NCI-H2196 (cell line): ENCODE results near the gene KIR2DL4.
"Not testable (repeated sequence)": the region's sequence is repeated elsewhere in the genome, so short reads cannot be mapped to it uniquely, and the experiment has no call there.

Experiments
- DNase-seq: peaks from one replicate; lab custom pipeline; 2025; ENCODE audit not compliant: unreplicated experiment; lab: John Stamatoyannopoulos, UW

Gene KIR2DL4

GRCh38 chr19:54804101-54804500, 691 bp downstream of the KIR2DL4 start:
- no peak for DNase-seq

- no peak for DNase-seq
Observed at GRCh38 chr19:54804571-54804970, 1.2 kb downstream of the KIR2DL4 start.

GRCh38 chr19:54805665-54806515, 2.5 kb downstream of the KIR2DL4 start:
- DNase-seq: no peak

- DNase-seq: no peak
Observed at GRCh38 chr19:54806516-54806838, 3.1 kb downstream of the KIR2DL4 start.

- not testable (repeated sequence) for DNase-seq
Observed at GRCh38 chr19:54814571-54814970, 11.2 kb downstream of the KIR2DL4 start.

GRCh38 chr19:54816251-54816650, 12.8 kb downstream of the KIR2DL4 start, which contains the start of gene KIR3DL1:
KIR3DL1 (plus strand) TSS chr19:54816468.
- not testable (repeated sequence) for DNase-seq

GRCh38 chr19:54817670-54818536, 14.5 kb downstream of the KIR2DL4 start:
- no peak for DNase-seq

- DNase-seq: not testable (repeated sequence)
Observed at GRCh38 chr19:54824416-54824815, 21.0 kb downstream of the KIR2DL4 start.

GRCh38 chr19:54825326-54825725, 21.9 kb downstream of the KIR2DL4 start:
- DNase-seq: not testable (repeated sequence)

GRCh38 chr19:54828064-54828463, 24.7 kb downstream of the KIR2DL4 start:
- not testable (repeated sequence) for DNase-seq

GRCh38 chr19:54832496-54832895, 29.1 kb downstream of the KIR2DL4 start, which contains the start of gene KIR2DS4:
KIR2DS4 (plus strand) TSS chr19:54832676.
- not testable (repeated sequence) for DNase-seq

GRCh38 chr19:54835126-54835525, 31.7 kb downstream of the KIR2DL4 start:
- DNase-seq: not testable (repeated sequence)

GRCh38 chr19:54837522-54837921, 34.1 kb downstream of the KIR2DL4 start:
- not testable (repeated sequence) for DNase-seq

GRCh38 chr19:54843171-54843570, 39.8 kb downstream of the KIR2DL4 start:
- DNase-seq: not testable (repeated sequence)

GRCh38 chr19:54850061-54850640, 46.7 kb downstream of the KIR2DL4 start, which contains the start of gene KIR3DL2:
KIR3DL2 (plus strand) TSS chr19:54850443; CDS start chr19:54850476, 33 bp downstream.
- DNase-seq: not testable (repeated sequence)

- DNase-seq: no peak
Observed at GRCh38 chr19:54850930-54851329, 47.5 kb downstream of the KIR2DL4 start.

- DNase-seq: no peak
Observed at GRCh38 chr19:54851353-54851752, 47.9 kb downstream of the KIR2DL4 start.

GRCh38 chr19:54855241-54855640, 51.8 kb downstream of the KIR2DL4 start:
- DNase-seq: not testable (repeated sequence)

- not testable (repeated sequence) for DNase-seq
Observed at GRCh38 chr19:54858476-54858875, 55.1 kb downstream of the KIR2DL4 start.

GRCh38 chr19:54859421-54859820, 56.0 kb downstream of the KIR2DL4 start:
- DNase-seq: not testable (repeated sequence)

- not testable (repeated sequence) for DNase-seq
Observed at GRCh38 chr19:54863459-54863858, 60.0 kb downstream of the KIR2DL4 start.
